ENCODE results near the gene RASA3.
A peak's percentile ranks its signal among the peaks of the same experiment; 100 is the strongest.
"Not testable (repeated sequence)": the region's sequence is repeated elsewhere in the genome, so short reads cannot be mapped to it uniquely, and the experiment has no call there.

The RASA3 gene

GRCh38 chr13:114077099-114077932, 55.1 kb downstream of the RASA3 start:
- DNase-seq = no peak

- DNase-seq = no peak
These were observed 55.9 kb downstream of the RASA3 start for GRCh38 chr13:114076329-114077090.

GRCh38 chr13:114075811-114076210, 56.6 kb downstream of the RASA3 start:
- DNase-seq = not testable (repeated sequence)

- no peak for DNase-seq
These were observed 57.6 kb downstream of the RASA3 start for GRCh38 chr13:114074671-114075315.

GRCh38 chr13:114073881-114074612, 58.4 kb downstream of the RASA3 start:
- no peak for DNase-seq

- no peak for DNase-seq
These were observed 60.0 kb downstream of the RASA3 start for GRCh38 chr13:114072421-114072820.

- no peak for DNase-seq
These were observed 60.4 kb downstream of the RASA3 start for GRCh38 chr13:114071991-114072390.

GRCh38 chr13:114071410-114071809, 61.0 kb downstream of the RASA3 start:
- no peak for DNase-seq

GRCh38 chr13:114070098-114070799, 62.2 kb downstream of the RASA3 start:
- DNase-seq = no peak

GRCh38 chr13:114069376-114070097, 62.9 kb downstream of the RASA3 start:
- no peak for DNase-seq

- peak; percentile 83 for DNase-seq
These were observed 63.6 kb downstream of the RASA3 start for GRCh38 chr13:114068656-114069318.

GRCh38 chr13:114067886-114068651, 64.4 kb downstream of the RASA3 start:
- DNase-seq = no peak

- peak; percentile 65 for DNase-seq
These were observed 65.0 kb downstream of the RASA3 start for GRCh38 chr13:114067381-114067885.

GRCh38 chr13:114066956-114067355, 65.5 kb downstream of the RASA3 start:
- DNase-seq = no peak

GRCh38 chr13:114065926-114066774, 66.3 kb downstream of the RASA3 start:
- no peak for DNase-seq

GRCh38 chr13:114065141-114065925, 67.1 kb downstream of the RASA3 start:
- peak; percentile 99 for DNase-seq

GRCh38 chr13:114064450-114065140, 67.8 kb downstream of the RASA3 start:
- DNase-seq = peak; percentile 35
